ENCODE measurements around the gene UBE2D3.
"Not testable (repeated sequence)": the region's sequence is repeated elsewhere in the genome, so short reads cannot be mapped to it uniquely, and the experiment has no call there.

The UBE2D3 gene

DNA sequence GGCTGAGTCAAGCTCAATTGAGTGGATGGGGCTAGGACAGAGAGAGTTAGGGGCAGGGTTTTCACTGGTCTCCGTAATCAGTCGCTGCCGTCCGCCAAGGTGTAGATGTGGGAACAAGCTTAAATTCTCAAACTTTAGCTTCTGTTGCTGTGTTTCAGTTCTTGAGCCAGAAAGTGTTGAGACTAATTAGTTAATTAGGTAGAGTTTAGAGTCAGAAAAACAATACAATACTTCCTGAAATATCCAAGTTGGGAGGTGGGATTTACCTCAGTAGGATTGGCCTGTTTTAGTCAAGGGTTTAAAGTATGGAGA lies 1.1 kb upstream of the UBE2D3 start:
- DNase-seq: no peak

DNA sequence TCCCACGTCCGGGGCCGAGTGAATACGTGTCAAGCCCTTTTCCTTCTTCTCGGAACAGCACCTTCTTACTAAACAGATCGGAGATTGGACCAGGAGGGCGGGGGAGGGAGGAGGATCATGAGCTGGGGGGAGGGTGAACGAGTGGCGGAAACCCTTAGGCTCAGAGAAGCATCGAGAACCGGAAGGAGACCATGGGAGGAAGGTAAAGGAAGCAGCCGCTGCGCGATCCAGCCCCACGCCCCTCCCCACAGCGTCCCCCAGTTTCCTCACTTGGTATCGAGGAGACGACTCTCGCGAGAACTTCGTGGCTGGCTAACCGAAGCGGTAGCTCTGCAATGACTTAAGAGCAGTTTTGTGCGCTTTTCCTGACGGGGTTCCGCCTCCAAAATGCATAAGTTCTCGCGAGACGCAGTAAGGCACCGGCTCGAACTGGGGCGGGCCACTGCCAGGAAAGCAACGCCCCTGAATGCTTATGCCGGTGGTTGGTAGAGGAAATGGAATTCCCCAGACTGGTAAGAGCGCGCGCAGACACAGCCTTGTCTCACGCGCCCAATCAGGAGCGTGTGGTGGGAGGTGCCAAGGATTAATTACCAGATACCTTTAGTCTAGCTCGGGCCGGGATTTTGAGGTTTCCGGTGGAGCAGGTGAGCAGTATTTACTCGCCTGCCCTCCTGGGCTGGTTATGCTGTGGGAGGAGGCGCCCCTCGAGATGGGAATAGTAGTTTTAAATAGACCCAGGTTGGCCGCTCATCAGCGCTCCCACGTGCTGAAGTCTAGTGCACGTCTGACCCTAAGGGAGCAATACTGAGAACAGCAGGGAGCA lies 534 bp upstream of the UBE2D3 start:
- DNase-seq: peak; percentile 100

DNA sequence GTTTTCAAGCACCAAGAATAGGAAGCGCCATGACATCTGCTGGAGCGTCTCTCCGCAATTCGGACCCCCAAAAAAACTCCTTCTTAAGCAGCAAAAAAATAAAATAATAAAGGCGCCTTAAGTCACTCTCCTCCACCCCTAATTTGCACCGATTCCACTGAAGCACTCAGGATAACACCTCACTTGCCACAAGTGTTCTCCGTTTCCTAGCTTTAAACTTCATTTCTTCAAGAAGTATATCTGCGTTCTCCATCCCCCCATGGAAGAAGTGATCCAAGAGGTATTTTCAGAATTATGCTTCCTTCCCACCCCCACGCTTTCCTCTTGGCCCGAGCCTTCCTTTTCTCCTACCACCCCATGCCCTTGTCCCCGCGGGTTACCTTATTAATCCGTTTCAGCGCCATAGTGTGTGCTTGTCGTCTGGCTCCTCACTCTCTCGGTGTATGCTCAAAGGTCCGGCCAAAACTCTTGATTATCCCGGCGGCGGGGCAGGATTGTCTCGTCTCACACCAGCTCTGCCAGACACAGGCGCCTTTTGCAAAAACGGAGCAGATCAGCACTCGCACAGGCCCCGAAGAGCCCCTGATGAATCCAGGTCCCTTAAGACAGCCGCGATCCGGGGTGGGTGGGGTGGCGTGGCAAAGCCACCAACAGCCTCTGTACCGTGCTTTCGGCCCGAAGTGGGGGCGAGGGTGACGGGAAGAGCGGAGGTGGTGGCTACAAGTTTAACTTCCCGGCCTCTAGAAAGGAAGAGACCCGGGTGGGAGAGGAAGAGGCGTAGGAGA lies 1.1 kb downstream of the UBE2D3 start:
- DNase-seq: no peak

DNA sequence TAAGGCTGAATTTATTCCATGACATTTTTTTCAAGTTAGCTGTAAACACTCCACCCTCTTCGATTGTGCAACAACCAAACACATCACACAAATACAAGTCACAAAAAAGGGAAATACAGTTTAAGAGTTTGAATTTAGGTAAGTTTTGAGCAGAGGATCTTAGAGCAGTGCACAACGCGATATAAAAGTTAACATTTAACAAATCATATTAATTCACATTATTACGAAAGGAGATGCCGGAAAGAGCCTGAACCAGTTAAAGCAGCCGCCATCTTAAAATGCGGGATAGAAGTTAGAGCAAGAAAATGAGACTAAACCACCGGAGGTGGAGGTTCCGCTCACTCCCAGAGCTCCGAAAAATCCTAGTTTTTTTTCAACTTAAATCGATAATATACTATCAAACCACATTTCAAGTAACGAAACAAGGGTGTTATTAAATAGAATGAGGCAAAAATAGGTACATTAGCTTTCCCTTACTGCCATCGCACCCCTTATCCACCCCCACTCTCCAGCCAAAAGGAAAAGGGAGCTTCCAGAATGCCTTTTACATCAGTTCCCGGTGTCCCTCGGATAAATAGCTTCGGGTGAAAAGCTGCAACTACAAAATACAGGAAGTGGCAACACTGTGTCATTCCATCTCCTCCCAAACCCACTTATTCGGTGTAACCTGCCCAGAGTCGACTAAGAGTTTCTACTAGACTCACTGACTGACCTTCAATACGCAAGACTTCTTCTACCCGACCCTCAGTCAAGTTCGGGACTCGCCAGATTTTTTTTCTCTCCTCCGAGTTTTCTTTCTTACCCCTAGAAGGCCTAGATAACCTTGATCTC lies 1.9 kb downstream of the UBE2D3 start:
- DNase-seq: peak; percentile 27

DNA sequence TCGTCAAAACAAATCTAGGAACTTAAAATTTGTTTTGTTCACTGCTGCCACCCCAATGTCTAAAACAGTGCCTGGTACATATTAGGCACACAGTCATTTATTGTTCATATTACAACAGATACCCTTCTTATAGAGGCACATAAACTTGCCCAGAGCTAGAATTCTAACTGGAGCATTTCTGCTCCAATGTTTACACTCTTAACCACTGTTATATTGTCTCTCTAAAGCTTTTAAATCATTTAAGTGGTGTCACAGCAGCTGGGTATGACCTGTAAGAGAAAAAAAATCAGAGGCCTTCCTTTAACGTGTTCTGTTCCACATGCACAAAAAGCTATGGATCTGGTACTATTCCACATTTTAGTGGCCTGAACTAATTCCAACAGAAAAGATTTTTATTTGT lies 3.0 kb downstream of the UBE2D3 start:
- DNase-seq: no peak

DNA sequence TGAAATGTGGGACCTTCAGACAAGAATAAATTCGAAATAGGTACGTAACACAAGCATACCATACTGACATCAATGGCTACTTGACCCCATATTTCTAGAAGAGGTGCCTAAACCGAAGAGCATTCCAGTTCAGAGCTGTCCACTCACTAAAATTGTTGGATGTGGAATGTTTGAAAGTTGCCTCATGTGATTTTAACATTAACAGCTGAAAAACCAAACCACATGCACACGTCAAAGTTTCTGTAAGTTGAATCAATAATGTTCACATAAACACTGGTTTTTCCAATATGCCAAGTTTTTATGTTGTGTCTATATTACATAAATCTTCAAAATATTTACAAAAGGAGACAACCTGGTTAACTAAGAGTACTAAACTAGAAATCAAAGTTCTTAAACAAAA lies 3.5 kb downstream of the UBE2D3 start:
- DNase-seq: no peak

DNA sequence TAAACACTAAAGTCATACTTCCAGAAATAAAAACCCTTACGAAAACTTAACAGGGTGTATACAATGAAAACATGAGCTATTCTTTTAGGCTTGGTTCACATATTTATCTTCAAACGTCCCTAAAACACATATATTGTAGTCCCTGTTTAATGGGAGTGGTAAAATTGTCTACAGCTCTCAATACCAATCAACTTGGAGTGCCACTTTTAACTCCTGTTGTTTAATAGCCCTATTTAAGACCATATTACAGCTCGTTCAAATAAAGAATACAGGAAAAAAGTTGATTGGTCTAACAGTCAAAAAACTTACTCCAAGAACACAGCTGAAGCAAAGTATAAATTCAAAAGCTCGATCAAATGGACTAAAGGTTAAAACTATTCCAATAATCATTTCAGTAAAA lies 3.9 kb downstream of the UBE2D3 start:
- DNase-seq: no peak

DNA sequence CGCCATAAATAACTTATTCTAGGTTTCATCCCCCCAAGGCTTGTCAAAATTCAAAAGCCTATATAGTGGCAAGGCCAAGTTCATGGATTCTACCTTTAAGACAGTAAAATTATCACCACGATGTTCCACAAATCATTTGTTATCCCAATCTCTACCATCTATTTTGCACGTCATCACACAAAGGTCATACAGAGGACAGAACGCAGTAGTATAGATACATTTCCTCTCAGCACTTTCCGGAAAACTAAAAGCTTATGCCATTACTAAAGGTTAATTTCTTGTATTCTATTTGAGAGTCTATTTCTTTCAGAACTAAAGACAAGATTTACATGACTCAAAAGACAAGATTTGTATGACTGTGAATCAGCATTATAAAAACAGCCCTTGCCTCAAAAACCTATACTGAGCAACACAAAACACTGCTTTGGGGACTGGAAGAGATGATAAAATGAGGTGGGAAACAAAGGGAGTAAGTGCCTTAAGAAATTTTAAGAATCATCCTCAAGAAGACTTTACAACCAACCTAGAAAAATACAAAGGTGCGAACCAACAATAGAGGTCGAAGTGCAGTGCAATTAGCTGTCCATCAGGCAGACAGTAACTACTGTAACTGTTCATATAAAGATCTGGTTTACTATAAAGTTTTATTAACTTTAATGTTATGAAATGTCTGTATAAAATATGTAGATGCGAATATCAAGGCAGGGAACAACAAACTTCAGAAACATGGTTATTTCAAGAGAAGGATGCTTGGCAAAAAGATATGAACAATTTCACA lies 7.6 kb downstream of the UBE2D3 start:
- no peak for DNase-seq

DNA sequence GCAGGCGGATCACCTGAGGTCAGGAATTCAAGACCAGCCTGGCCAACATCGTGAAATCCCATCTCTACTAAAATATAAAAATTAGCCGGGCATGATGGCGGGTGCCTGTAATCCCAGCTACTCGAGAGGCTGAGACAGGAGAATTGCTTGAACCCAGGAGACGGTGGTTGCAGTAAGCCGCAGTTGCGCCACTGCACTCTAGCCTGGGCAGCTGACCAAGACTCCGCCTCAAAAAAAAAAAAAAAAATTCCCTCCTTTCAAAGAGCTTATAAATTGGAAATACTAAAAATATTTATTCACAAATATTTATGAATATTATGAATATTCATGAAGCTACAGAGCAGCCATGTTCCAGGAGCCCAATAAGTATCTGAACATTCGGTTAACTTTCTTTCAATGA lies 8.3 kb downstream of the UBE2D3 start:
- DNase-seq: not testable (repeated sequence)

DNA sequence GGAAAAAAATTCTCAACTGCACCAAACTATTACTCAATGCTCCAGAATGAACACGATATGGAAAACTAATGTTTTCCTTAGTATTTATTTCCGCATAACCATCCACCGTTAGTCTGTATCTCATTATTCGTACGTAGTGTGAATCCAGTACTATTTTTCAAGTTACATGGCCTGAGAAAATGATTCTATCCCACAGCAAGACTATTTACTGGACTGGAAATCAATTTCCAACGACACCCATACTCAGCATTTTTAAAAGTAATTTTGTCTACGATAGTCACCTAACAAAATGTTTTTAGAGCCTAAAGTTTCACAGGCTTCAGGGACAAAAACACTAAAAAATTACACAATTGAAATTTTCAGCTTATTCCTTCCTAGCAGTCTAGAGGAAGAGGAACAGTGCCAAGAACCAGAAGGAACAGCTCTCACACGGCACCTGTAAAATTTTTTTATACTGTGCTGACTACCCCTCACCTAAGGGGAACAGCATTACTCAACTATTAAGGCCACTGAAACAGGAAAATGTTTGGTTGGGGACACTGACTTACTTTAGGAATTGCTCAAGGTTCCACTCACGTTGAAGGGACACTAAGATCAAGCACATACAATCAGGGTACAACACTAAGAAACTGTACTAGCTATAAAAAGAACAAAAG lies 9.6 kb downstream of the UBE2D3 start:
- DNase-seq: no peak

DNA sequence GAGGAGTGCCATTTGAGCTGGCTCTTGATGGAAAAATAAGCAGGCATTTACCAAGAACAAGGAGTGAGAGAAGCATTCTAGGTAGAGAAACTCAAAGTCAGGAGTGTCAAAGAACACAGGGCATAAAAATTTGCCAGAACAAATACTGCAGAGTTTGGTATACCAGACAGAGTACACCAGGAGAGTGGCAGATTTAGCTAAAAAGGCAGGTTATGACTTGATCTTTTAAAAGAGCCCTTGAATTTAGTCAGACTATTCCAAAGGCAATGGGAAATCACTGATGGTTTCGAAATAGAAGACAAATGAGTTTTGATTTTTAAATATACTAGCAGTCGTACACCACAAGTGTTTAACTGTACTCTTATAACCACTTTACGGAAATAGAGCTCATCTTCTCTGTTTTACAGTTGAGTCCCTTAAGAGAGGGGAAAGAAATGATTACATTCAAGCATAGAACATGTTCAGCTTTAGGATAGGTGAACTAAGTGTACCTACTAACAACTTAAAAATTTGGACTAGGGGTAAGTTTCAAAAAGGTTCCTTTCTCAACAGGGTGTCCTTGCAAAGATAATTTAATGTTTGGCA lies 10.2 kb downstream of the UBE2D3 start:
- DNase-seq: no peak

DNA sequence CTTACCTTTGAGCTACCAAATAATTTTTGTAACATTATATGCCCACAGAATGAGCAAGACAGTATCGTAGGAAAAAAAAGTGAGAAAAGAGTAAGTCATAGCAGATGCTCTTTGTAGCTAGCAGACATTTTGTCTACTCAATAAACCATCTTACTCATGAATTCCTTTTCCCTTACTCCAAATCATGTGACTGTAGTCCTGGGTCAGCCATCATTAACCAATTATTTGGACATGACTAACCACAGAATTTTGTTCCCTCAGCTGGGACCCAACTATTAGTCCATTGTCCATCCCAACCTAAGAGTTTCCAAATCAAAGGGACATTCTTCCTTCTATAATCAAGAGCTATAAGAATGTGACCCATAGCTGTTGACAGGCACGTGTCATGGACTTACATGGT lies 11.4 kb downstream of the UBE2D3 start:
- DNase-seq: peak; percentile 54

DNA sequence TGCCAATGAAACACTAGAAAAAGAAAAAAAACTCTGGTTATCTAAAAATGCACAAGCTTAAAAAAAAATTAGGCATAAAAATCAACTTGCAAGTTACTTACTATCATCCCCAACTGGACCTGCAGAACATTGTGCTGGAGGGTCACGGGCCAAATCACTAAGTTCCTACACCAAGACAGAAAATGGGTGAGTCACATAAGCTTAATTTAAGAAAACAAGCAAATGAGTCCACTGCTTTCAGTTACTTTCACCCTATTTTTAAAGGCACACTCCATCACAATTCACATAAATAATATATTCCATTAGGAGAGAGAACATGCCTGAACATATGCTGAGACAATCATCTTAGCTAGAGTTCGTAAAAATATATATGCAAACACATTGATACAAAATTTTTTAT lies 17.7 kb downstream of the UBE2D3 start:
- DNase-seq: no peak

DNA sequence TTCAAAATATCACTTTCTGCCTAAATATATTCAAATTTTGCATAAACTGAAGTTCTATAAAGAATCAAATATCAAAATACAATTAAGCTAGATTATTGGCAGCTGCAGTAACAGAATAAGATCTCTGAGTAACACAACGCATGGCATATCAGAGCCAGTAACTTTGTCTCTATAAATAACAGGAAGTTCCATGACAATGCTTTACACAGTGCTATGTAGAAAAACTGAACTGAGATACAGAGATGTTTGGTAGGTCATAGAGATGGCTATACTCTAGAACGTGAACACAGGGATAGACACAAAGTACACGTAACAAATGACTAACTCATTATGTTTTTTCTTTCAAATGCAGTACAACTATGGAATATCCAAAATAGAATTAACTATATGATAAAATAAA lies 18.2 kb downstream of the UBE2D3 start:
- DNase-seq: no peak

DNA sequence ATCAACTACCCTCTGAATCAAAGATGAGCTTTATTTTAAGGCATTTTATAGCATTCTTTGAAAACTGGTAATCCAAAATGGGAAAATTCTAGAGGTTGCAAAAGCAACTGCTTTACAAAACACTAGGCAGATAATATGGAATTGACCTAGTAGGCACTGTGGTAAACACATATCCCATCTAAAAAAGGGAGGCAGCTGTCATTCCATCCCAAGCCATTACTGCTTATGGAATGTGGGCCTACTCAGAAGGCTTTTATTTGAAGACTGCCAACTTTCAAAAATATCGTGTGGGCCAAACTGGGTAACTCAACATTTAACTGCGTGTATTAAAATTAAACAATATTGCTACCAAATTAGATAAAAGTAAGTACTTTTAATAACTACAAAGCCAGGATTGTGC lies 19.3 kb downstream of the UBE2D3 start:
- no peak for DNase-seq

DNA sequence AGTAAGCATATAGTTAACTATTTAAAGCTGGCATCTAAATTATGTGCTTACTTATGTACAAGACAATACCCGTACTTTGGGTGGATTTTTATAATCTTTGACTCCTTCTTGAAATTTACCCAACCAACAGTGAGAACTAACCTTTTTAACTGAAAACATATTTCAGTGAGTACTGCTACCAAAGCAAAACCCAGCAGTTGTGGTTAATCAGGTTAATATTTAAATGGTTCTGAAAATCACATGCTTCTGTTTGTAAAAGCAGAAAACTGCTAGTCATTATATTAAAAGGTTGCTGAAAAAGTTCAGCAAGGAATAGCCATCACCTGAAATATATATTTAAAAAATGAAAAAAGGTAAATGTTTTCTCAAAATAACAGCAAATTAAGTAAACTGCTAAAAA lies 20.0 kb downstream of the UBE2D3 start:
- no peak for DNase-seq

DNA sequence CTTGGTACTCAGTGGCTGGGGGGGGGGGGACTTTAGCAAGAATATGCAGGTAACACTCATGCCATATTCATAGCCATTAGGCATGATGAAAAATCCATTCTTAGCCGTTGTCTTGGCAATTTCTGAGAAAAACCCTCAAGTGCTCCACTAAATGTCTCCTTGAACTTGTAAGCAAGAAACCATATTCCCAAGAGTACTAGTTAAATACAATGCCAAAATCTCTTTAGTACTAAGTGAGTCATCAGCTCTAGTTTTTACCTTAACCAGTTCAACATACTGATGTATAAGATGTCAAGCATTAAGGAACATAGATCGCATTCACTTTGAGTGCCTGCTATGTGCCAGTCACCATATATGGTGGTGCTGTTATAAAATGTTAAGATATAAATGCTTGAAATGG lies 27.5 kb downstream of the UBE2D3 start:
- DNase-seq: no peak

DNA sequence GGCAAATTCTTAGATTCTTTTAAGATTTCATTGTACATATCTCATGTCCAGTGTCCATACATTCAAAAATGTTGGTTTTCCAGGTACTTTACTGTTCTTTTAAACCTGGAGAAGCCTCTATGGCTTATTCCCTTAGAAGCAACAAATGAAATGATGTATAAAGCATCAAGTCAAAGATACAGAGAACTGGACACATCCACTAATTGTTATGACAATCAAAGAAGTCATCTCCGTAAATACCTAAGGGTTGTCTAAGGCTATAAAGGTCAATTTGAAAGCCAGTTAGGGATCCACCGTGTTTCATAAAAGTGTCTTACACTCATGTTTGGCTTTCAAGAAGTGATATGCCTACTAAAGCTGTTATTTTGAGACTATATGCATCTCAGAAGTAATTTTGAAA lies 32.4 kb downstream of the UBE2D3 start:
- DNase-seq: no peak

DNA sequence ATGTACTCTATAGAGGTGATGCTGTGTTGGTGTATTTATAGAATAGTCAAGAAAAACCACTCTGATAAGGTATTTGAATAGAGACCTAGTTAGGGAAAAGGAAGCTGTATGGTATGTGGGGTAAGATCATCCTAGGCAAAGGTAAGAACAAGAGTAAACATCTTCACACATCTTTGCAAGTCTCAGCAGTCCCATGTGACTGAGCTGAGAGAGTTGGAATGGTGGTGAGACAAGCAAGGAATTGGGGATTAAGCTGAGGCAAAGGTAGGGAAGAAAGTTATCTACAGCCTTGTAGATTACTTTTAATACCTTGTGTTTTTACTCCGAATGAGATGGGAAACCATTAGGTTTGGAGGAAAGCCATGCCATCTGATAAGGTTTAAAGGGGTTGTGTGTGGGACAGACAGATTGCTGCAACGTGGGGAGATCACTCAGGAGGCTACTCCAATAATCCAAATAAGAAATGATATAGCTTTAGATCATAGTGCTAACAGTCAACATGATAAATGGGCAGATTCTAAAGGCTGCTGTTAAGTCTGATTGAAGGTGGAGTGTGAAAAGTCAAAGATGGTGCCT lies 34.9 kb downstream of the UBE2D3 start:
- DNase-seq: no peak

DNA sequence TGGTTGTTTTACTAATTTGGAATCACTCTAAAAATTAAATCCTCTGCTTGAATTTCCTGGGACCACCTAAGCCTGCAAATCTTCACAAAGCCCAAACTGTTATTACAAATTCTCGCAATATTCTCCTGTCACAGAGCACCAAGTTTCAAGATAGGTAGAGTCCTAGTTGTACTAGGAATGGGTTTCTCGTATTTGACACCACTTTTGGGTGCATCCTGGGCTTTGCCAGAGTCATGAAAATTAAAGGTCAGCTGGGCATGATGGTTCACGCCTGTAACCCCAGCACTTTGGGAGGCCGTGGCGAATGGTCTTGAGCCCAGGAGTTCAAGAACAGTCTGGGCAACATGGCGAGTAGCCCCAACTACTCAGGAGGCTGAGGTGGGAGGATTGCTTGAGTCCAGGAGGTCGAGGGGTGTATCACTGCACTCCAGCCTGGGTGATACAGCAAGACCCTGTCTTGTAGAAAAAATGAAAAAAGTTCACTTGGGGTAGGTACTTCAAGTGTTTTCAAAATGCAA lies 36.0 kb downstream of the UBE2D3 start:
- DNase-seq: no peak

DNA sequence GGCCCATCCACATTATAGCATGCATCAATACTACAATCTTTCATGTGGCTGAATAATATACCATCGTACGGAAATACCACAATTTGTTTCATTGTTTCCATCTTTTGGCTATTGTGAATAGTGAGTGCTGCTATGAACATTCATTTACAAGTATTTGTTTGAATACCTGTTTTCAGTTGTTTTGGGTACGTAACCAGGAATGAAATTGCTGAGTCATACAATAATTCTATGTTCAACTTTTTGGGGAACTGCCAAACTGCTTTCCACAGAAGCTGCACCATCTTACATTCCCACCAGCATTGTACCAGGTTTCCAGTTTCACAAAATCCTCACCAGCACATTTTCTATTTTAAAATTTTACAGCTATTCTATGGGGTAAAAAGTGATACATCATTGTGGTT lies 38.0 kb downstream of the UBE2D3 start:
- DNase-seq: no peak
